Measurements from ENCODE around the gene ZNF33B.
A peak's percentile ranks its signal among the peaks of the same experiment; 100 is the strongest.
"Not testable (repeated sequence)": the region's sequence is repeated elsewhere in the genome, so short reads cannot be mapped to it uniquely, and the experiment has no call there.

The ZNF33B gene

GRCh38 chr10:42583828-42584227 is 54.5 kb downstream of the ZNF33B start:
- H3K4me3 ChIP-seq (ENCODE audit: low read length), result no peak overlapping the region
- TF ChIP-seq, protein P1, sequence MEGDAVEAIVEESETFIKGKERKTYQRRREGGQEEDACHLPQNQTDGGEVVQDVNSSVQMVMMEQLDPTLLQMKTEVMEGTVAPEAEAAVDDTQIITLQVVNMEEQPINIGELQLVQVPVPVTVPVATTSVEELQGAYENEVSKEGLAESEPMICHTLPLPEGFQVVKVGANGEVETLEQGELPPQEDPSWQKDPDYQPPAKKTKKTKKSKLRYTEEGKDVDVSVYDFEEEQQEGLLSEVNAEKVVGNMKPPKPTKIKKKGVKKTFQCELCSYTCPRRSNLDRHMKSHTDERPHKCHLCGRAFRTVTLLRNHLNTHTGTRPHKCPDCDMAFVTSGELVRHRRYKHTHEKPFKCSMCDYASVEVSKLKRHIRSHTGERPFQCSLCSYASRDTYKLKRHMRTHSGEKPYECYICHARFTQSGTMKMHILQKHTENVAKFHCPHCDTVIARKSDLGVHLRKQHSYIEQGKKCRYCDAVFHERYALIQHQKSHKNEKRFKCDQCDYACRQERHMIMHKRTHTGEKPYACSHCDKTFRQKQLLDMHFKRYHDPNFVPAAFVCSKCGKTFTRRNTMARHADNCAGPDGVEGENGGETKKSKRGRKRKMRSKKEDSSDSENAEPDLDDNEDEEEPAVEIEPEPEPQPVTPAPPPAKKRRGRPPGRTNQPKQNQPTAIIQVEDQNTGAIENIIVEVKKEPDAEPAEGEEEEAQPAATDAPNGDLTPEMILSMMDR (IDR thresholded peaks at IDR 0.05; ENCODE audit: insufficient read depth, low read depth, low read length, missing control alignments), result no peak
- no peak for DNase-seq (ENCODE audit: low read depth)

DNA sequence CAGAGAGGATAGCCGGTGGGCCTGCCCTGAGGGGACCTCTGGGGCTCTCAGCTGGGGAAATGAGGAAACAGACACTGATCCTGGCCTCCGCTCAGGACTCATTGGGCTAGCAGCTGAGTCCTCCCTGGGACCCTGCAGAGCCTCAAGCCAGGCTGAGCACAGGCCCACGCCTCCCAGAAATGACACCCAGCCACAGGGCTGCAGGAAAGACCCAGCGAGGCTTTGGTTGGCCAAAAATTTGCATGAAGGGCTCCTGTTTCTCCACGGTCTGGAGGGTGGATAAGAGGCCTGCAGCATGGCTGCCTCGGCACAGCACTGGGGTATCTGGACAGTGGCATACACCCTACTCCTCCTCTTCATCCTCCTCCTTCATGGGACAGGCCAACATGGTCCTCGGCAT is 60.4 kb downstream of the ZNF33B start:
- TF ChIP-seq, protein P1 (IDR thresholded peaks at IDR 0.05; ENCODE audit: insufficient read depth, low read depth, low read length, missing control alignments), result no peak
- no peak overlapping the region for H3K4me3 ChIP-seq (ENCODE audit: low read length)
- DNase-seq (ENCODE audit: low read depth), result no peak

- no peak for DNase-seq (ENCODE audit: low read depth)
- H3K4me3 ChIP-seq (ENCODE audit: low read length), result no peak overlapping the region
- TF ChIP-seq, protein P1 (IDR thresholded peaks at IDR 0.05; ENCODE audit: insufficient read depth, low read depth, low read length, missing control alignments), result no peak
Measured at GRCh38 chr10:42576338-42576737, 62.0 kb downstream of the ZNF33B start.

GRCh38 chr10:42574336-42574735 is 64.0 kb downstream of the ZNF33B start:
- TF ChIP-seq, protein P1 (IDR thresholded peaks at IDR 0.05; ENCODE audit: insufficient read depth, low read depth, low read length, missing control alignments), result no peak
- no peak overlapping the region for H3K4me3 ChIP-seq (ENCODE audit: low read length)
- DNase-seq (ENCODE audit: low read depth), result no peak

- H3K4me3 ChIP-seq (ENCODE audit: low read length), result no peak overlapping the region
- TF ChIP-seq, protein P1 (IDR thresholded peaks at IDR 0.05; ENCODE audit: insufficient read depth, low read depth, low read length, missing control alignments), result no peak
Measured at GRCh38 chr10:42556931-42557330, 81.4 kb downstream of the ZNF33B start.

GRCh38 chr10:42553576-42553975 is 84.8 kb downstream of the ZNF33B start:
- DNase-seq (ENCODE audit: low read depth), result not testable (repeated sequence)
- H3K4me3 ChIP-seq (ENCODE audit: low read length), result peak overlapping the region; percentile 83

More at GRCh38 chr10:42556931-42557330, 81.4 kb downstream of the ZNF33B start:
- no peak for DNase-seq (ENCODE audit: low read depth)

DNA sequence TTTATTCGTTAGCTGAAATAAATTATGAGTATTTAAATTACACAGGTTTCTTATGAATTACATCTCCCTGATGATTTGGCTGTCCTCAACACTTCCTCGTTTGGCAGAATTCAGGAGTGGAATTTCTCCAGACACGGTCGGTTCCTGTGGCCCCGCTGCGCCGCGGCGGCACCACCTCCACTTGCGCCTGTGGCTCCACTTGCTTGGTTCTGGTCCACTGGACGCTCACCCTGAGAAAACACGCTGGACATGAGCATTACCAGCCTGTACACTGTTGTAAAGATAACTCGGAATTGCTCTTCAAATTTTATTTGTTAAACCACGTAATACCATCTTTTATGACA is 85.3 kb downstream of the ZNF33B start:
- no peak for DNase-seq (ENCODE audit: low read depth)
- TF ChIP-seq, protein P1 (IDR thresholded peaks at IDR 0.05; ENCODE audit: insufficient read depth, low read depth, low read length, missing control alignments), result no peak
- H3K4me3 ChIP-seq (ENCODE audit: low read length), result peak overlapping the region; percentile 83

Measured in epithelial cell of esophagus (primary cell).